A673 (cell line): ENCODE data around the gene PPM1E.

ENCODE experiments used
- CTCF ChIP-seq: fragments of 300-800, 200-600 bp; sonication (generic); conservative IDR thresholded peaks from 2 replicates; pipeline ENCODE4 v1.5.1; 2017; ENCODE audit warnings: low read depth, mild to moderate bottlenecking, antibody characterized with exemption, low read length, moderate library complexity, mixed read lengths
- EZH2 ChIP-seq: fragments of 200-600 bp; sonication (generic); IDR thresholded peaks from 2 replicates; pipeline ENCODE4 v1.6.1; 2017; ENCODE audit warnings: borderline replicate concordance, low read depth, mild to moderate bottlenecking, mixed read lengths, antibody characterized with exemption, low read length; ENCODE audit not compliant: poor library complexity, severe bottlenecking

- no peak for TF ChIP-seq CTCF
- TF ChIP-seq EZH2 = no peak
Measured at GRCh38 chr17:58932956-58933355, 177.3 kb downstream of the PPM1E start.
